ENCODE data around the gene CDC42EP3.

The CDC42EP3 gene

DNA sequence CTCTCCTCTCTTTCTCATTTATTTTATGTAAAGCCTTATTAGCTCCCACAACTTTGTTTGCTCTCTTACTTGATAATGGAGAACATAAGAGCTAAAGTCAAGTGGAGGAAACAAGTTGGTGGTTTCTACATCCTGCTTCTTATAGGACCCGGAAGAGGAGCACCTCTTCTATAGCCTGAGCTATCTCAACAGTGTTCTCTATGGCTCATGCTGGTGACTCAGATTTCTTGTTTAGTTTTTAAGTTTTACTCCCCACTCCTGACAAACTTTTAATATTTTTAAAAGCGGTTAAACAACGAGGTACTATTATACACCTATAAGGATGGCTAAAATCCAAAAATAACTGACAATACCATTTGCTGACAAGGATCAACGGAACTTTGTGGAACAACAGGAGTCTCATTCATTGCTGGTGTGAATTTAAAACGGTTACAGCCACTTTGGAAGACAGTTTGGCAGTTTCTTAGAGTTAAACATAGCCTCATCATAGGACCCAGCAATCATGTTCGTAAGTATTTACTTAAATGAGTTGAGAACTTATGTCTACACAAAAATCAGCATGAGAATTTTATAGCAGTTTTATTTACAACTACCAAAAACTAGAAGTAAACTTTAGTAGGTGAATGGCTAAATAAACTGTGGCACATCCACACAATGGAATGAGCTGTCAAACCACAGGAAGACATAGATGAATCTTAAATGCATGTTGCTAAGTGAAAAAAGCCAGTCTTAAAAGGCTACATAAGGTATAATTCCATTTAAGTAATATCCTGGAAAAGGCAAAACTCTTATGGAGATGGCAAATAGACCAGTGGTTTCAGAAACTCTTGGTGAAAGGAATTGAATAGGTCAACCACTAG, 12.7 kb upstream of the CDC42EP3 start:
- DNase-seq (ENCODE audit: low spot score) = no peak

DNA sequence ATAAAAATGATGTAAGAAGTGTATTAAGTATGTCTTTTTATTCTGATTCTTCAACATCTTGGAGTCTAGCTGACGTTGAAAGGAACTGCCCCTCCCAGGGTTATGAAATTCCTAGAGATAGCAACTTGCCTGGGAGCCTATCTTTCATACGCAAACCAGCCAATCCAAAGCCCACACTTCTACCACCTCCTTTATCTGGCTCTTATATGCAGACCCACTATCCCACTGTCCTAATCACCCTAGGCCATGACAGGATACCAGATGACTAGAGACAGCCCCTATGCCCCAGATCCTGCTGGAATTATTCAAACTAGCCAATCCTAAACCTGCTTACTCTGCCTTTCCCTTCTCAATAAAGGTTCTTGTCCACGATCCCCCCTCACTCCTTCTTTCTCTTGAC, 11.8 kb upstream of the CDC42EP3 start:
- no peak for DNase-seq (ENCODE audit: low spot score)

DNA sequence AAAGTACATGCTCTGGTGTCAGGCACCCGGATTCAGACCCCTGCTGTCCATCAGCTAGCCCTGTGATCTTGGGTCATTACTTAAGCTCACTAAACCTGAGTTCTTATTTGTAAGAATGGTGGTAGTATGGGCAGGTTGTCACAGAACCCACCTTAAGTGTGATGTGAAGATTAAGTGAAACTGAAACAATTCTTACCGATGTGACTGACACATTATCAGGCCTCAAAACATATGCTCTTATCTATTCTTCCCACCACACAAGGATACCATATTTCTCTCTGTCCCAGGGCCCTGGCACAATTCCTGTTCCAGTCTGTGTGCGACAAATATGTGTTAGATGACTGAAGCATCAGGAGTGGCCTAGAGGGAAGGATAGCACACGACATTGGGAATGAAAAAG, 11.0 kb upstream of the CDC42EP3 start:
- no peak for DNase-seq (ENCODE audit: low spot score)

DNA sequence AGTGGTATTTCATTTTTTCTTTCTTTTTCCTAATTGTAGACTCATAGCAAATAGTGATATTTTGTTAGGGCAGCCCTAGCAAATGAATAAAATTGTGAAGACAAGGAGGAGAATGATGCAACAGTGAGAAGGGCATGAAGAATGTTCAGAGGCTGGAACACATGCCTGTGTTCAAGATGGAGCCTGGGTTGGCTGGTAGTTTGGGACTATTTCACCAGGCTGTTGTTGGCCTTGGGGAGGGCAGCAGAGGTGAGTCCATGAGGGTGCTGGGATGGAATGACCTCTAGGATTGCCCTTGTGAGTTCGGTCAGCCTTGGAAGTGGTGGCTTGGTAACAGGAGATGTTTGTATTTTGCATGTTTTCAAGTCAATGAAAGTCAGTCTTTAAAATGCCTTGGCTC, 10.1 kb upstream of the CDC42EP3 start:
- no peak for DNase-seq (ENCODE audit: low spot score)

DNA sequence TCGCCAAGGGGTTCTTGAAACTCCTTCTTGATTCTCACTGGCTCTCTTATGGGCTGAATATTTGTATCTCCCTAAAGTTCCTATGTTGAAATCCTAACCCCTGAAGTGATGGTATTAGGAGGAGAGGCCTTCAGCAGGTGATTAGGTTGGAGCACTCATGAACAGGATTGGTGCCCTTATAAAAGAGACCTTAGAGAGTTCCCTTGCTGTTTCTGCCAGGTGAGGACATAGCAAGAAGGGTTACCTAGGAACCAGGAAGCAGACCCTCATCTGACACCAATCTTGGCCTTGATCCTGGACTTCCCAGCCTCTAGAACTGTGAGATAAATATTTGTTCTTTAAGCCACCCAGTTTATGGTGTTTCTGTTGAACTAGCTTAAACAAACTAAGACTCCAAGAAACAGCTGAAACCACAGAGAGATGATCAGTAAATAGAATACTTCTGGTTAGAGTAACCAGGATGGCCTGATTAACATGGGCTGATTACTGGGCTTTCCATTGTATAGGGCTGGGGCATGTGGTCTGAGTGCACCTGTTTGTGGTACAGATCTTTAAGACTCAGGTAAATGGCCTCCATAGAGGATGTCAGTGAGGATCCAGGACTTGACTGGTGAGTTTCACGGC, 7.7 kb upstream of the CDC42EP3 start:
- no peak for DNase-seq (ENCODE audit: low spot score)

DNA sequence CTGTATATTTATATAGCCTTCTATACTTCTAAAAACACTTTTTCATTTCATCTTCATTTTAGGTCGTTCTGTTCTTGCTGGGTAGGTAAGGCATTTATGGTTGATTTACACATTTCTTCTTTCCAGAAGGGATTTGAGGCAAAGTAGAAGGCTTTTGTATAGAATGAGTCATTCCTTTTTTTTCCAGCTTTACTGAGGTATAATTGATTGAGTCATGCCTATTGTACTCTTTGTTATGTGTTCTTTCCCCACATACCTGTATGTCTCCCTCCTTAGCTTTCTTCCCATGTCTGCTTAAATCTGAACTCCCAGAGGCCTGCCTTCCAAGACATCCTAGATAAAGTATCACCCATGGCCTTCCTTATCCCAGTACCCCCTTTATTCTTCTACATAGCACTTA, 4.8 kb upstream of the CDC42EP3 start:
- no peak for DNase-seq (ENCODE audit: low spot score)

DNA sequence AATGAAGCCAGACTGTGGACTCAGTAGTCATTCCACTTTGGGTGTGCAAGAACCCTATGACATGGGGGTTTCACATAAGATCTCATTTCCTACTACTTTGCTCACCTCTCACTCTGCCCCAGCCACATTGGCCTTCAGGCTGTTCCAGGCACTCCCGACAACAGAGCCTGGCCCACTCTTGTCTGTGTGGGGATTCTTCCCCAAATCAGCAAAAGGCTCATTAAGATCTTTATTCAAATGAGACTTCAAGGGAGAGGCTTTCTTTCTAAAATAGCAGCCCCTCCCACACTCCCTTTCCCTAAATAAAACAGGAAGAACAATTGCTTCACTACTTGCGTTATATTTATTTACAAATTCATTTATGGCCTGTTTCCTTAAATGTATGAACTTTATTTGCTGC, 3.5 kb upstream of the CDC42EP3 start:
- DNase-seq (ENCODE audit: low spot score) = no peak

DNA sequence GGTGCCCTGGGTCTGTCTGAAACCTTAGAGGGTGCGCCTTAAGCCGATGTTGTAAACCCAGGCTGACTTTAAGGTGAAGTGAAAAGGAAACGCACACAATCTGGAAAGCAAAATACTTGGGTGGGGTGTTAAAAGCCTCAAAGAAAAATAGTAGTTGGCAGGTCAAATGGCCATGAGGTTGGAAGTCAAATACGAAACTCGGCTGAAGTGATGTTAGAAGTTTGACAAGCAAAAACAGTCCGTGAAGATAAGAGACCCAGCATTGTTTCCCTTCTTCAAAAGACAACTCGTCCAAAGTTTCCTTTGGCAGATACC, 1.4 kb upstream of the CDC42EP3 start:
- no peak for DNase-seq (ENCODE audit: low spot score)

DNA sequence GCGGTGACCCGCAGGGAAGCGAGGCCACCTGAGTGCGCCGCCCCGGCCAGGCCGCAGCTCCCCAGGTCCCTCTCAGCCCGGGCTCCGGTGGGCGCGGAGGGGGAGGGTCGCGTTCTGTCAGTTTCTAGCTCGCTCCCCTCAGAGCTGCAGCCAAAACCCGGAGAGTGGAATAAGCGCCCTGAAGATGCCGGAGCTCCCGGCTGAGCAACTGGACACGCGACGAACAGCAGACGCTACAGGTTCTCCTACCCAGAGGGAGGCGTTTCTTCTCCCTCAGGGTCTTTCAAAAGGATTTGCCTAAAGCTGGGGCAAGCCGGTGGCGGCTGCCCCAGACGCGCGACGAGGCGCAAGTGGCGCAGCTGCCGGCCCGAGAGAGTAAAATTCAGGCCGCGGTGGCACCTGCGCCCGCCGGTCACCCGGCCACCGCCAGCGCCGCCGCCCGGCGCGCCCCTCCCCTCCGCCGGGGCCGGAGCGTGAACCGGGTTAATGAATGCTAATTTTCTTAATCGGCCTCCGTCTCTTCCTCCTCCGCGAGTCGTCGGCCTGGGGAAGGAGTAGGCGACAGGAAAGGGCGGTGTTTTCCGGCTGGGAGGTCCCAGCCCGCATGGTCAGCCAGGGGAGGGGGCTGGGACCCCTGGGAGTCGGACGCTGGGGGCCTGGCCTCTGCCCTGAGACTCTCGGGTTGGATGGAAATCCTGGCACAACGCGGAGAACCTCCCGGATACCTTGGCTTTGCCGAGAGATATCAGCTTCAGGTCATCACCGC, 845 bp upstream of the CDC42EP3 start:
- peak; percentile 91 for DNase-seq (ENCODE audit: low spot score)

DNA sequence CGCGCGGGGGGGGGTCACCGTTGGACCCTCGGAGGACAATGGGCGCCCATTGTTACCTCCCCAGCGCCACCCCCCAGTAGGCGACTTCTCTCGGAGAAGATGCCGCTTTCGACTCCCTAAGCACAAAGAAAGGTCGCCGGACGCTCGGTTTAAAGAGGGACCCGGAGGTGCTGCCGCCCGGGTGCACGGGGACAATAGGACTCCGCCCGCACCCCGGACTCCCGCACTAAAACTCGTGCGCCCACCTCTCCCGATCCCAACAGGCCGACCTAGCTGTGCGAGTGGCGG, 318 bp upstream of the CDC42EP3 start:
- DNase-seq (ENCODE audit: low spot score) = peak; percentile 69

DNA sequence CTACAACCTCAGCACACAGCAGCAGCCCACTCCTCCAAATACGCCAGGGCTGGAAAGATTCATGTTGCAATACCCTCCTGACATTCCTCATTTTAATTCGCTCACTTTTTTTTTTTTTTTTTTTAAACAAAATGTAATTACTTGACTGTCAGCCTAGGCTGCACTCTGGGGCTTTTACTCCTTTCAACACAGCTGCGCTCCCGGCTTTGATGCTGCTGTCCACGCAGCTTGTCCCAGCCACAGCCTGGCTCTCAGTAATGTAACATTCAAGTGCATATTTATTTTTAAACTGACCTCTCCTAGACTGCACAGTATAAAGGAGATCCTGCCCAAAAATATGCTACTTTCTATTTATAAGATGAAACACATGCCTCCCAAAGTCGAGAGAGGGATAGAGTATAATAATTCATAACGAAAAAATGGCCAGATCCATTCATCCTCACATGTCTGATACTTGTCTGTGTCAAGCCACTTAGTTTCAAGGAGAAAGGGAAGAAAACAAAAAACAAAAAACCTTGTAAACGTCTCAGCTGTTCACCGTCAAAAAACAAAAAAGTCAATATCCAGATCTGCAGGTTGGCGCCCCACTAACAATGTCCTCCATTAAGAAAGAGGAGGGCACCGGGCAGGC, 949 bp downstream of the CDC42EP3 start:
- DNase-seq (ENCODE audit: low spot score) = peak; percentile 8

DNA sequence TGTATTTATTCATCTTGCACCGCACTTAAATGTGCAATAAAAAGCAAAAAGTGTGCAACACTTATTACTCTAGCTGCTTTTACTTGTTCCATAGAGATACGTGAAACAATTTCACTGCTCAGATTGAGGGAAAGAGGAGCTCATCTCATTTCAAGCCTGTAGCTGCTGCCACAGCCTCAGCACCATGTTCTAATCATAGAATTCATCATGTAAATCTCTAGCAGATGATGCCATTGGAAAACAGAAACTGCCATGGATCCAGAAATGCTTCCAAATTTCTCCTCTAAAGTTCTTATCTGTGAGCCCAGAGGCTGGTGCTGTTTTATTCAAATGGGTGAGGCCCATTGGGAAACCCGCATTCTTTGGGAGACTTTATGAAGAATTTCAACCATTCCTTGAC, 2.0 kb downstream of the CDC42EP3 start:
- no peak for DNase-seq (ENCODE audit: low spot score)

DNA sequence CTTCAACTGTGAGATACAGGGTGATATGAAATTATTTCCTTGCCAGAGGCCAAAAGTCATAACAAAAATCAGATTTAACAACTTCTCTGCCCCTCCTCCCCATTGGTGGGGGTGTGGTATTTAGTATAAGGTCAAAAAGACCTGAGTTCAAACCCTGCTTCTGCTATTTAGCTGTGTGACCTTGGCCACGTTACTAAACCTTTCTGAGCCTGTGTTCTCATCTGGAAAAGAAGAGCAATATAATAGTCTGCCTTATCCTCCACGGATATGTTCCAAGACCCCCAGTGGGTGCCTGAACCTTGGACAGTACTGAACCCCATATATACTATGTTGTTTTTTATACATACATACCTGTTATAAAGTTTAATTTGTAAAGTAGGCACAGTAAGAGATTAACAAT, 3.7 kb downstream of the CDC42EP3 start:
- DNase-seq (ENCODE audit: low spot score) = no peak

DNA sequence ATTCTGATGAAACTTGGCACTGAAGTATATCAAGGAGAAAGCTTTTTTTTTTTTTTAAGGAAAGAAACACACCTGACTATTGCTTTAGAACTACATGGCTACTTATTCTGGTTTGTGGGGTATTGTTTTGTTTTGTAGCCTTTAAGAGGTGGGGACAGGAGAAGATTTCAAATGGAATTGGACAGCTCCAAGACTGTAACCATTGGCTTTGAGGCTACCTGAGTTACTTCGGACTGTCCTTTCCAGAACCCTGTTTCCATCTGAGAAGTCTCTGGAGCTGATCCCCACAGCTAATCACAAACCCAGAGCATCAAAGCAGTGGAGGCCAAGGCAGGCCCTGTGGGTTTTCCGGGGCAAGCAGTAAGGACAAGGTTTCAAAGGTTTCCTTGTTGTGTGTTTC, 4.7 kb downstream of the CDC42EP3 start:
- no peak for DNase-seq (ENCODE audit: low spot score)

DNA sequence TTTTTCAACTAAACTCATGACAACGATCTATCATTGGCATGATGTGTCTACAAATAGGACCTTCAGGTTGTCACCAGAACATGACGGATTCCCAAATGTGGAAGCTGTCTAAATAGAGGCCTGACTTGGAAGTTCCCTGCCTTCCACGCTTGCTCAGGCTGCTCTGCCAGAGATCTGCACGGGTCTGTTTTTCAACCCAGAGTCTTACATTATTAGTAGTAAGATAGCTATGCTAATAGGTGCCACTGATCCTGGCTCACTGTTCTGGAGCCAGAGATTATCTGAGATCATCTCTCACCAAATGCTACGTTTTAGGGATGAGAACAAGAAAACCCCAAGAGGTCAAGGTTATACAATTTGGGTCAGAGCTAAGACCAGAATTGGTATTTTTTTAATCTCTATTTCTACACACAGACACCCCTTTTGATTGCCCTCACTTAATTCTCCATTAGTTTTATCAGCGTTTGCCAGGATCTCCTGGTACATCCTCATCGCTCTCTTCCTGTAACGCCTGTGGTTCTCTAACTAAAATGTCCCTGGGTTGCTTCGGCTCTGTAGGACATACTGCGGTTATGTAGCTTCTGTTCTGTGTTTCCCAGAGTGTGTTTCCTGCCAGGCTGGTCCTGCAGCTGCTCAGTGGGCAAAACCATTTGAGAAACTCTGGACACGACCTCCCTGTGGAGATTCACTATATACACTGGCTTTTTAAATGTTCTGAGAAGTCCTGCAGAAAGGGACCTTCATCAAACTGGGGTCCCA, 5.7 kb downstream of the CDC42EP3 start:
- DNase-seq (ENCODE audit: low spot score) = no peak

DNA sequence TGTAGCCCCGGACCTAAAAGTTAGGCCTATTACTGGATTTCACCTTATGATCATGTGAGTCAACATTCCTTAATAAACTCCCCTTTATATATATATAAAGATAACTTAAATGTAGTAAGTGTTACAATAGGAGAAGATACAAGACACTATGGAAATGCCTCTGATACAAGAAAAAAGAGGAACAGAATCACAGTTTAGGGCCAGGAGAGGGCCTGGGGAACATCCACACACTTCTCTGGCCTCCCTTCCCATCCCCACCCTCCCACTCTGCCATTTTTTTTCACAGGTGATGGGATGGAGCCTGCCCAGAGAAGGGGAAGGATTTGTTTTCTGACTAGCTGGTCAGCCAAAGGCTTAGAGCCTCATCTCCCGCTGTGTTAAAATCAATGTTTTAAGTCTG, 6.4 kb downstream of the CDC42EP3 start:
- DNase-seq (ENCODE audit: low spot score) = no peak

DNA sequence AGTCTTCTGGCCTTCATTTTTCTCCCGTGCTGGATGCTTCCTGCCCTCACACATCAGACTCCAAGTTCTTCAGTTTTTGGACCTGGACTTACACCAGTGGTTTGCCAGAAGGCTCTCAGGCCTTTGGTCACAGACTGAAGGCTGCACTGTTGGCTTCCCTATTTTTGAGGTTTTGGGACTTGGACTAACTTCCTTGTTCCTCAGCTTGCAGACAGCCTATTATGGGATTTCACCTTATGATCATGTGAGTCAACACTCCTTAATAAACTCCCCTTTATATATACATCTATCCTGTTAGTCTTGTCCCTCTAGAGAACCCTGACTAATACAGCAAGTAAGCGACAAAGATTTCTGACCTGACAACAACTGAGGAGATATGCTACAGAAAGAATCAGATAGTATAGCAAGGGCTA, 7.2 kb downstream of the CDC42EP3 start:
- DNase-seq (ENCODE audit: low spot score) = no peak

DNA sequence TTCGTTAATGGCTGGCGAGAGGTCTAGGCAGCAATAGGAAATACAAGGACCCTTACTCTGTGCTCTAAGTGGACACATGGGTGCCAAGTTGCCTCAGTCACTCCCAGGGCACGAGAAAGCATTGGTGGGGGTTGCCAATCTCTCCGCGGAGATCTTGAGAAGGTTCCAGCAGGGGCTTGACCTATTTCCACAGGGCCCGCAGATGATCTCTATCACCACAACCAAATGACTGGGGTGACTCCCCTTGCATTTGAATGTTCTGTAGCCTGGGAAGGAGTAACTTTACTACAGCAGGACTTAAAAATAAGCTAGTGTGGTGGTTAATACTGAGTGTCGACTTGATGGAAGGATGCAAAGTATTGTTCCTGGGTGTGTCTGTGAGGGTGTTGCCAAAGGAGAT, 8.1 kb downstream of the CDC42EP3 start:
- no peak for DNase-seq (ENCODE audit: low spot score)

DNA sequence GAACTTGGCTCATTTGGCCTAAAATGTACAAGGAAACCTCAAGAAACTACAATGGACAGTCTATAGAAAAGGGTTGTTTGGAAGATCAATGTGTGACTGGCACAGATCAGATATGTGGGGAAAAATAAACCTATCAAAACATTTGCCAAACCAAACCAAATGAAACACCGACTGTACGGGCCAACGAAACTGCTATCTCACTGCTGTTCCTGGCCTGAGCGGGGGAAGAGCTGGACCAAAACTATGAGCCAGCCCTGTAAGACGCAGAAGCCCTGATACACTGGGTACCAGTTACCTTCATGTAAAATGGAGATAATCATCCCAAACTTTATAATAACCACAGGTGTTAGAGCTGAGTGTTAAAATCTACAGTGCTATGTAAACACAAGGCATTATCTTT, 11.7 kb downstream of the CDC42EP3 start:
- no peak for DNase-seq (ENCODE audit: low spot score)

DNA sequence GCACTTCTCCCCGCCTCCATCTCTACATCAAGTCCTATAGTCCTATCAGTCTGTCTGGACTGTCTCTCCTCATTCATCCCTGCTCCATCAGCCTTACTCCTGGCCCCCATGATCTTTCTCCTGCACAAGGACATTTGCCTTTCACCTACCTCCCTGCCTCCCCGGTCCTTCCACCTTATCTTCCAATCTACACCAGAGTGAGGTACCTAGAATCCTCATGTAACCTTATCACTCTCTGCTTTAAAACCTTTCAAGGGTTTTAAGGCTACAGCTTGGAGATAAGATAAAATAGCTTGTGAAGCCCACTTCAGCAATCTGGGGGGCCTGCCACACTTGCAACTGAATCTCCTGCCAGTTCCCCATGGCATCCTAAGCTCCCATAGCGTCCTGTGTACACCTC, 12.8 kb downstream of the CDC42EP3 start:
- no peak for DNase-seq (ENCODE audit: low spot score)

DNA sequence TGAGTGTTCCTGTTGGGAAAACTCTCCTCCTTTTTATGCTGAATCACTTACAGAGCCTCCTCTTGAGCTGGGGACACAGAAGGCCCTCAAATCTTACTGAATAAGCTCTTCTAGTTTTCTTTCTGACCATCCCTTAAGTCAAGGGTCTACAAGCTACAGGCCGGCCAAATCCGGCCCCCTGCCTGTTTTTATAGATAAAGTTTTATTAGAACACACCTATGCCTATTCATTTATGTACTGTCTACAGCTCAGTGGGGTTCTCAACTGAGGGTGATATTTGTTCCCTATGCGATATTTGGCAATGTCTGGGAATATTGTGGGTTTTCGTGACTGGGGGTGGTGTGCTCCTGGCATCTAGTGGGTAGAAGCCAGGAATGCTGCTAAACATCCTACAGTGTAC, 14.0 kb downstream of the CDC42EP3 start:
- no peak for DNase-seq (ENCODE audit: low spot score)

All from NAMALWA (cell line).